Lung (tissue), 12 donors: ENCODE measurements around the gene TLE1. TPM values are rescaled to one million over a fixed set of nuclear protein-coding genes. Genes with fewer than 3 reads are reported as not detected.

Experiments
- ATAC-seq: fragments of 200-7000 bp; cut with Tn5 transposase; one replicate; pipeline ENCODE4 v1.9.1; 2020; ENCODE audit warnings: moderate number of reproducible peaks; ENCODE audit not compliant: insufficient read depth, low FRiP score
- DNase-seq, 3 donors: peaks; one replicate each; pipeline ENCODE4 v3.0.0-alpha.2; 2013 to 2017
- H3K27ac ChIP-seq, 2 donors: one replicate each; pipeline ENCODE4 v1.5.1; 2013; ENCODE audit warnings: mild to moderate bottlenecking in 2 of 2, moderate library complexity in 2 of 2, control low read depth in 1 of 2, inconsistent platforms in 1 of 2, low read depth in 1 of 2, low read length in 1 of 2
- H3K27me3 ChIP-seq, 3 donors: one replicate each; pipeline ENCODE4 v1.5.1; 2013; ENCODE audit warnings: low read length in 2 of 3; ENCODE audit not compliant: control insufficient read depth in 3 of 3, insufficient read depth in 3 of 3
- H3K36me3 ChIP-seq, 4 donors: one replicate each; pipeline ENCODE4 v1.5.1; 2013; ENCODE audit warnings: low read length in 4 of 4, mild to moderate bottlenecking in 1 of 4, moderate library complexity in 1 of 4; ENCODE audit not compliant: control insufficient read depth in 4 of 4, insufficient read depth in 4 of 4
- H3K4me1 ChIP-seq, 5 donors: one replicate each; pipeline ENCODE4 v1.5.1; 2013; ENCODE audit warnings: low read length in 5 of 5, mild to moderate bottlenecking in 2 of 5, moderate library complexity in 1 of 5; ENCODE audit not compliant: control insufficient read depth in 5 of 5, insufficient read depth in 5 of 5
- H3K4me3 ChIP-seq: one replicate; pipeline ENCODE4 v1.5.1; 2013; ENCODE audit warnings: mild to moderate bottlenecking, control low read depth, moderate library complexity
- H3K9ac ChIP-seq, 2 donors: one replicate each; pipeline ENCODE4 v1.5.1; 2013; ENCODE audit warnings: low read length in 2 of 2, control low read depth in 1 of 2; ENCODE audit not compliant: insufficient read depth in 1 of 2
- H3K9me3 ChIP-seq, 4 donors: one replicate each; pipeline ENCODE4 v1.5.1; 2013; ENCODE audit warnings: low read length in 3 of 4, mild to moderate bottlenecking in 1 of 4, moderate library complexity in 1 of 4; ENCODE audit not compliant: control insufficient read depth in 4 of 4, insufficient read depth in 3 of 4
- WGBS, 2 donors: extraction: QIAGEN DNeasy Blood & Tissue Kit; methylation state at CpG; one replicate each; pipeline ENCODE4 v1.1.7; 2013; 5-methylcytosine and 5-hydroxymethylcytosine counted together
- polyA plus RNA-seq, 2 donors: library from polyadenylated mRNA; stranded (reverse); fragments of 200-250 nt; gene quantifications; one replicate each; pipeline ENCODE4 v1.2.1, GENCODE V29; 2013
- total RNA-seq, 2 donors: library from RNA; depleted of rRNA in 1 of 2; stranded (reverse); fragments of >200 nt in 1 of 2; gene quantifications; one replicate each; pipeline ENCODE4 v1.2.1, GENCODE V29; 2014 to 2021
- TF ChIP-seq, protein P1 (sequence below): IDR thresholded peaks from 2 replicates; pipeline ENCODE4 v1.5.1; 2012; ENCODE audit warnings: mild to moderate bottlenecking; ENCODE audit errors: control extremely low read depth, extremely low read depth
- donor health status: control.
- donor health status: control.
- donor health status: Bipolar disorder and iron deficiency.
- donor health status: healthy.
- donor health status: DM: yes; HTN: yes; CAD: no.

TLE1 gene
- total and polyA plus RNA-seq, 4 donors = 16.8 to 35.2 (median 19.4) TPM

DNA sequence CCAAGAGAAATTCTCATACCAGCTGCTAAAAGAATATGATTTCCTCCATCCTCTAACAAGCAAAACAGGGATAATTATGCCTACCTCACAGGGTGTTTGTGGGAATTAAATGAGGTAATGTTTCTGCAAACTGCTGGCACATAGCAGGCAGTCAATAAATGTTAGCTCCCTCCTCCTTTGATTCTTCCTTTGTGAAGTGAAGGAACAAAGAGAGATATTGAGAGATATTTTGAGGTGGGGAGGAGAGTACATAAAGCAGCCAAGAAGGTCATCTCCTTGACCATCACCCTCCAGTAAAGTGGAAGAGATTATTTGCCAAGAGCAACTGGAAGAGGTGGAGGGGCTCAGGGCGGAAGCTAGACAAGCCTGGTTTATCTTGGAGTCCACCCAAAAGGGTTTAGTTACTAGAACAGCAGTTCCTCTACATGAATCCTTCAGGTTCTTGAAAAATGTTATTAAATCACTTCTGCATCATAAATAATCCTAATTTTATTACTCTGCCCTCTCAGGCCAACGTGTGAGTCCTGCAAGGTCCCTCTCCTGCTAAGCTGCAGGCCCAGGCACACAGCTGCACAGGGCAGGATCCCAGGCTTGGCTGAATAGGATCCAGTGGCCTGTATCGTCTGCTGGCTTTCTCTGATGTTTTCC lies 35.0 kb upstream of the TLE1 start:
- no peak overlapping the region for H3K9ac ChIP-seq
- WGBS, 2 donors = 66 to 75% methylated on average over 3 of the region's 3 CpGs
- H3K27me3 ChIP-seq = no peaks in the 10 kb centered on the region
- no peak overlapping the region for H3K27ac ChIP-seq
- TF ChIP-seq, protein P1, sequence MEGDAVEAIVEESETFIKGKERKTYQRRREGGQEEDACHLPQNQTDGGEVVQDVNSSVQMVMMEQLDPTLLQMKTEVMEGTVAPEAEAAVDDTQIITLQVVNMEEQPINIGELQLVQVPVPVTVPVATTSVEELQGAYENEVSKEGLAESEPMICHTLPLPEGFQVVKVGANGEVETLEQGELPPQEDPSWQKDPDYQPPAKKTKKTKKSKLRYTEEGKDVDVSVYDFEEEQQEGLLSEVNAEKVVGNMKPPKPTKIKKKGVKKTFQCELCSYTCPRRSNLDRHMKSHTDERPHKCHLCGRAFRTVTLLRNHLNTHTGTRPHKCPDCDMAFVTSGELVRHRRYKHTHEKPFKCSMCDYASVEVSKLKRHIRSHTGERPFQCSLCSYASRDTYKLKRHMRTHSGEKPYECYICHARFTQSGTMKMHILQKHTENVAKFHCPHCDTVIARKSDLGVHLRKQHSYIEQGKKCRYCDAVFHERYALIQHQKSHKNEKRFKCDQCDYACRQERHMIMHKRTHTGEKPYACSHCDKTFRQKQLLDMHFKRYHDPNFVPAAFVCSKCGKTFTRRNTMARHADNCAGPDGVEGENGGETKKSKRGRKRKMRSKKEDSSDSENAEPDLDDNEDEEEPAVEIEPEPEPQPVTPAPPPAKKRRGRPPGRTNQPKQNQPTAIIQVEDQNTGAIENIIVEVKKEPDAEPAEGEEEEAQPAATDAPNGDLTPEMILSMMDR = no peak
- no peaks in the 10 kb centered on the region for H3K4me1 ChIP-seq
- ATAC-seq = no peak
- no peaks in the 10 kb centered on the region for H3K36me3 ChIP-seq
- DNase-seq = peak in 1 of 3 donors; percentile 32
- H3K4me3 ChIP-seq = no peak overlapping the region
- peaks cover 0 to 2% (median 0%) of the 10 kb centered on the region in 4 donors for H3K9me3 ChIP-seq

DNA sequence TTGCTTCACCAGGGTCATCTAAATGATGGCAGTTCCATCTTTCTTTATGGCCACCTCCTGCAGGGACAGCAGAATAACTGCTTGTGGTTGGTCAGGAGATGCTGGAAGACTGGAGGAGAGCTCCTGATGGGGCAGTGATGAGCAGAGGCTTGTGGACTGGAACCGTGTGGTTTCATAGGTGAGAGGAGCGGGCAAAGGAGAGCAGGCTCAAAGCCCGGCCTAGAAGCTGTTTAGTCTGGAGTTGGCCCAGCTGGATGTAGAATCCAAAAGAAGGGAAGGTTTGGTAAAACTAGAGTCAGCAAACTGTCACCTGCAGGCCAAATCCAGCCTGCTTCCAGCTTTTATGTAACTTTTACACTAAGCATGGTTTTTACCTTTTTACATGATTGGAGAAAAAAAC lies 32.9 kb upstream of the TLE1 start:
- H3K4me3 ChIP-seq = no peak overlapping the region
- ATAC-seq (no peak), DNase-seq (no peak)
- no peaks in the 10 kb centered on the region for H3K4me1 ChIP-seq
- no peaks in the 10 kb centered on the region for H3K36me3 ChIP-seq
- H3K9ac ChIP-seq = no peak overlapping the region
- H3K27ac ChIP-seq = no peak overlapping the region
- TF ChIP-seq, protein P1 = no peak
- 97 to 98% methylated on average over 3 of the region's 3 CpGs for WGBS, 2 donors
- H3K27me3 ChIP-seq = peaks cover 0 to 2% (median 0%) of the 10 kb centered on the region in 3 donors
- peaks cover 0 to 2% (median 0%) of the 10 kb centered on the region in 4 donors for H3K9me3 ChIP-seq

DNA sequence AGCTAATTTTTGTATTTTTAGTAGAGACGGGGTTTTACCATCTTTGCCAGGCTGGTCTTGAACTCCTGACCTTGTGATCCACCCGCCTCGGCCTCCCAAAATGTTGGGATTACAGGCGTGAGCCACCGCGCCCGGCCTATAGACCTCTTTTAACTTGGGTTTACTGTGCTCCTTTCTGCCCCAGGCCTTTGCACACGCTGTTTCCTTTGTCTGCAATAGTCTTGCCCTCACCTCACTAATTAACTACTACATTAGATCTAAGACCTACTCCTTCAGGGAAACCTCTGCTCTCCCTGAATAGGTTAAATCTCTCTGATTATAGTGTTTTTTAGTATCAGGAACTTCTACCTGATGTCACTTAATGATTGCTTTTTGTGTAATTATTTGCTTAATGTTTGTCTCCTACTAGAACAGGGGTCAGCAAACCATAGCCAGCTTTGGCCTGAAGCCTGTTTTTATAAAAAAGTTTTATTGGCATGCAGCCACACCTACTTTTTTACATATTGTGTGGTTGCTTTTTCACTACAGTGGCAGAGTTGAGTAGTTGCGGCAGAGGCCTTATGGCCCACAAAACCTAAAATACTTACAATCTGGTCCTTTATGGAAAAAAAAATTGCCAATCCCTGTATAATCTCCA lies 31.2 kb upstream of the TLE1 start:
- DNase-seq (peak in 2 of 3 donors; percentile 43 to 47), ATAC-seq (no peak)
- 96 to 98% methylated on average over 9 of the region's 9 CpGs for WGBS, 2 donors
- Histone ChIP-seq H3K4me3 (no peak overlapping the region), H3K9me3 (peaks cover 0 to 2% (median 0%) of the 10 kb centered on the region in 4 donors), H3K9ac (no peak overlapping the region), H3K27ac (no peak overlapping the region), H3K4me1 (no peaks in the 10 kb centered on the region), H3K27me3 (peaks cover 0 to 2% (median 0%) of the 10 kb centered on the region in 3 donors), H3K36me3 (no peaks in the 10 kb centered on the region)
- TF ChIP-seq, protein P1 = no peak
